GM03348 (cell line): ENCODE measurements around the gene GCN1.

Experiments
- DNase-seq: peaks from one replicate; pipeline ENCODE4 v3.0.0; 2012; ENCODE audit warnings: low spot score

GCN1 gene

GRCh38 chr12:120175537-120175936 lies 19.0 kb downstream of the GCN1 start:
- DNase-seq: no peak

- no peak for DNase-seq
These were observed 19.5 kb downstream of the GCN1 start for GRCh38 chr12:120175062-120175461.

GRCh38 chr12:120172053-120172452 lies 22.5 kb downstream of the GCN1 start:
- DNase-seq: no peak

- DNase-seq: no peak
These were observed 23.9 kb downstream of the GCN1 start for GRCh38 chr12:120170631-120171030.

GRCh38 chr12:120169946-120170345 lies 24.6 kb downstream of the GCN1 start:
- no peak for DNase-seq

- DNase-seq: no peak
These were observed 26.2 kb downstream of the GCN1 start for GRCh38 chr12:120168337-120168736.

GRCh38 chr12:120167529-120168095 lies 26.9 kb downstream of the GCN1 start:
- DNase-seq: no peak

- DNase-seq: no peak
These were observed 30.2 kb downstream of the GCN1 start for GRCh38 chr12:120164293-120164692.

- DNase-seq: no peak
These were observed 31.8 kb downstream of the GCN1 start for GRCh38 chr12:120162763-120163162.

- no peak for DNase-seq
These were observed 32.7 kb downstream of the GCN1 start for GRCh38 chr12:120161852-120162251.

- no peak for DNase-seq
These were observed 34.8 kb downstream of the GCN1 start for GRCh38 chr12:120159509-120160237.

GRCh38 chr12:120158351-120158750 lies 36.2 kb downstream of the GCN1 start:
- DNase-seq: no peak

GRCh38 chr12:120157678-120158077 lies 36.8 kb downstream of the GCN1 start:
- no peak for DNase-seq

- DNase-seq: no peak
These were observed 37.9 kb downstream of the GCN1 start for GRCh38 chr12:120156315-120157259.

GRCh38 chr12:120155072-120155471 lies 39.4 kb downstream of the GCN1 start:
- no peak for DNase-seq

- DNase-seq: no peak
These were observed 43.5 kb downstream of the GCN1 start for GRCh38 chr12:120150919-120151525.

GRCh38 chr12:120148011-120148410 lies 46.5 kb downstream of the GCN1 start:
- DNase-seq: no peak

GRCh38 chr12:120145164-120145563 lies 49.4 kb downstream of the GCN1 start:
- DNase-seq: no peak

GRCh38 chr12:120144215-120144614 lies 50.3 kb downstream of the GCN1 start:
- no peak for DNase-seq

GRCh38 chr12:120142231-120142877 lies 52.2 kb downstream of the GCN1 start:
- DNase-seq: no peak

- no peak for DNase-seq
These were observed 53.2 kb downstream of the GCN1 start for GRCh38 chr12:120141336-120141735.

- no peak for DNase-seq
These were observed 53.9 kb downstream of the GCN1 start for GRCh38 chr12:120140603-120141002.
